H9 (cell line): ENCODE data around the gene ARAP1. TPM values are rescaled to one million over a fixed set of nuclear protein-coding genes. Genes with fewer than 3 reads are reported as not detected.

ENCODE experiments used
- DNase-seq: peaks from one replicate; pipeline ENCODE4 v3.0.0-alpha.2; 2017
- H2AFZ ChIP-seq: one replicate; pipeline ENCODE4 v1.6.1; 2013; ENCODE audit warnings: mild to moderate bottlenecking, low read length, control low read depth, moderate library complexity
- H2AK5ac ChIP-seq: 2 replicates; pipeline ENCODE4 v1.6.1; 2013; ENCODE audit warnings: low read length, control low read depth, mixed read lengths; ENCODE audit not compliant: insufficient read length
- H2BK120ac ChIP-seq: one replicate; pipeline ENCODE4 v1.6.1; 2013; ENCODE audit warnings: low read depth, mild to moderate bottlenecking, low read length, control low read depth, inconsistent platforms; ENCODE audit not compliant: poor library complexity, severe bottlenecking
- H2BK12ac ChIP-seq: 2 replicates; pipeline ENCODE4 v1.6.1; 2013; ENCODE audit warnings: low read length, control low read depth, mixed read lengths, low read depth; ENCODE audit not compliant: insufficient read length
- H2BK15ac ChIP-seq: 2 replicates; pipeline ENCODE4 v1.6.1; 2013; ENCODE audit warnings: low read depth, low read length, control low read depth
- H2BK20ac ChIP-seq: one replicate; pipeline ENCODE4 v1.6.1; 2013; ENCODE audit warnings: low read depth, mild to moderate bottlenecking, low read length, control low read depth, inconsistent platforms; ENCODE audit not compliant: poor library complexity, severe bottlenecking
- H2BK5ac ChIP-seq: 2 replicates; pipeline ENCODE4 v1.6.1; 2013; ENCODE audit warnings: low read length, control low read depth, mixed read lengths; ENCODE audit not compliant: insufficient read length
- H3K14ac ChIP-seq: 2 replicates; pipeline ENCODE4 v1.6.1; 2013; ENCODE audit warnings: low read length, control low read depth; ENCODE audit not compliant: insufficient read depth
- H3K18ac ChIP-seq: 2 replicates; pipeline ENCODE4 v1.6.1; 2013; ENCODE audit warnings: low read depth, mild to moderate bottlenecking, mixed read lengths, low read length, control low read depth; ENCODE audit not compliant: insufficient read length
- H3K23ac ChIP-seq: 2 replicates; pipeline ENCODE4 v1.6.1; 2013; ENCODE audit warnings: low read length, control low read depth, mixed read lengths, low read depth; ENCODE audit not compliant: insufficient read length
- H3K23me2 ChIP-seq: 2 replicates; pipeline ENCODE4 v1.6.1; 2013; ENCODE audit warnings: low read depth, mild to moderate bottlenecking, mixed read lengths, low read length, control low read depth; ENCODE audit not compliant: insufficient read length, poor library complexity, severe bottlenecking
- H3K27ac ChIP-seq: 2 replicates; pipeline ENCODE4 v1.5.1; 2013; ENCODE audit warnings: low read length, control low read depth, mixed read lengths, low read depth; ENCODE audit not compliant: insufficient read length
- H3K27me3 ChIP-seq: 2 replicates; pipeline ENCODE4 v1.6.1; 2013; ENCODE audit warnings: low read length, control low read depth, inconsistent platforms; ENCODE audit not compliant: insufficient read depth
- H3K4ac ChIP-seq: 2 replicates; pipeline ENCODE4 v1.6.1; 2013; ENCODE audit warnings: low read depth, mild to moderate bottlenecking, control low read depth, inconsistent platforms, low read length, moderate library complexity
- H3K4me1 ChIP-seq: 2 replicates; pipeline ENCODE4 v1.6.1; 2013; ENCODE audit warnings: low read length, control low read depth, inconsistent platforms; ENCODE audit not compliant: insufficient read depth
- H3K4me2 ChIP-seq: 2 replicates; pipeline ENCODE4 v1.6.1; 2013; ENCODE audit warnings: low read length, control low read depth, mixed read lengths; ENCODE audit not compliant: insufficient read length, insufficient read depth
- H3K56ac ChIP-seq: 2 replicates; pipeline ENCODE4 v1.6.1; 2013; ENCODE audit warnings: low read depth, mild to moderate bottlenecking, mixed read lengths, low read length, control low read depth; ENCODE audit not compliant: insufficient read length
- H3K79me1 ChIP-seq: 2 replicates; pipeline ENCODE4 v1.6.1; 2013; ENCODE audit warnings: low read depth, mild to moderate bottlenecking, moderate library complexity, low read length, control low read depth, inconsistent platforms; ENCODE audit not compliant: insufficient read depth, poor library complexity, severe bottlenecking
- H3K79me2 ChIP-seq: 2 replicates; pipeline ENCODE4 v1.6.1; 2013; ENCODE audit warnings: low read length, control low read depth, inconsistent platforms; ENCODE audit not compliant: insufficient read depth
- H3K9ac ChIP-seq: 2 replicates; pipeline ENCODE4 v1.6.1; 2013; ENCODE audit warnings: low read length, control low read depth, mixed read lengths; ENCODE audit not compliant: insufficient read length; ENCODE audit errors: extremely low read depth
- H3K9me3 ChIP-seq: one replicate; pipeline ENCODE4 v1.6.1; 2013; ENCODE audit warnings: low read depth, low read length, inconsistent platforms; ENCODE audit not compliant: control insufficient read depth
- H3T11ph ChIP-seq: one replicate; pipeline ENCODE4 v1.6.1; 2013; ENCODE audit warnings: mild to moderate bottlenecking, low read length, control low read depth, inconsistent platforms
- H4K20me1 ChIP-seq: one replicate; pipeline ENCODE4 v1.6.1; 2013; ENCODE audit not compliant: control insufficient read depth, insufficient read length, insufficient read depth
- H4K5ac ChIP-seq: 2 replicates; pipeline ENCODE4 v1.6.1; 2013; ENCODE audit warnings: low read depth, mild to moderate bottlenecking, mixed read lengths, low read length, control low read depth; ENCODE audit not compliant: insufficient read length
- H4K8ac ChIP-seq: replicated peaks from 2 replicates; pipeline ENCODE4 v1.6.1; 2013; ENCODE audit warnings: low read length, control low read depth, mixed read lengths, low read depth; ENCODE audit not compliant: insufficient read length
- H4K91ac ChIP-seq: 2 replicates; pipeline ENCODE4 v1.6.1; 2013; ENCODE audit warnings: low read depth, mild to moderate bottlenecking, moderate library complexity, mixed read lengths, low read length, control low read depth; ENCODE audit not compliant: insufficient read length
- H3K27ac Mint-ChIP-seq, 3 experiments: 2 replicates in 2 of 3; 3 replicates in 1 of 3; pipeline ENCODE4 v1.8.0; 2020 to 2021; ENCODE audit warnings: mixed read lengths in 3 of 3, mild to moderate bottlenecking in 1 of 3, moderate library complexity in 1 of 3
- H3K27me3 Mint-ChIP-seq: 2 replicates; pipeline ENCODE4 v1.8.0; 2021; ENCODE audit warnings: low read depth, mild to moderate bottlenecking, moderate library complexity, mixed read lengths
- H3K36me3 Mint-ChIP-seq, 3 experiments: 2 replicates in 2 of 3; 3 replicates in 1 of 3; pipeline ENCODE4 v1.8.0; 2020 to 2021; ENCODE audit warnings: low read depth in 3 of 3, mixed read lengths in 3 of 3; ENCODE audit not compliant: insufficient read depth in 1 of 3
- H3K4me1 Mint-ChIP-seq, 2 experiments: 2 replicates each; pipeline ENCODE4 v1.8.0; 2020; ENCODE audit warnings: mixed read lengths in 2 of 2
- H3K4me3 Mint-ChIP-seq, 2 experiments: 2 replicates in 1 of 2; 3 replicates in 1 of 2; pipeline ENCODE4 v1.8.0; 2020 to 2021; ENCODE audit warnings: mild to moderate bottlenecking in 2 of 2, mixed read lengths in 2 of 2, moderate library complexity in 1 of 2
- H3K9me3 Mint-ChIP-seq, 2 experiments: 2 replicates in 1 of 2; 3 replicates in 1 of 2; pipeline ENCODE4 v1.8.0; 2020; ENCODE audit warnings: mild to moderate bottlenecking in 2 of 2, mixed read lengths in 2 of 2, moderate library complexity in 1 of 2
- CTCF ChIP-seq: fragments of 200-600 bp; sonication (generic); conservative IDR thresholded peaks from 3 replicates; pipeline ENCODE4 v1.8.0; 2021; ENCODE audit warnings: antibody characterized with exemption, mild to moderate bottlenecking
- WGBS: extraction: QIAGEN DNeasy Blood & Tissue Kit; methylation state at CpG from one replicate; pipeline ENCODE4 v1.1.7; 2013; ENCODE audit warnings: missing lambda C conversion rate, low lambda C conversion rate, mixed read lengths; ENCODE audit not compliant: insufficient read length; ENCODE audit errors: extremely low coverage; 5-methylcytosine and 5-hydroxymethylcytosine counted together
- total RNA-seq: library from RNA; stranded (reverse); gene quantifications from 2 replicates; pipeline ENCODE4 v1.2.1, GENCODE V29; 2021

ARAP1 gene
- total RNA-seq, 1 experiment from 2014 or later = 59.4 TPM

GRCh38 chr11:72725724-72726028, 26.5 kb downstream of the ARAP1 start:
- no peak overlapping the region for H3K4ac ChIP-seq
- no peak overlapping the region for H2BK5ac ChIP-seq
- no peaks in the 10 kb centered on the region for H3K23me2 ChIP-seq
- no peak overlapping the region for H3K9ac ChIP-seq
- H2AK5ac ChIP-seq = no peak overlapping the region
- H3K4me2 ChIP-seq = no peak overlapping the region
- peaks cover 3% of the 10 kb centered on the region for H4K20me1 ChIP-seq
- H4K8ac ChIP-seq = no peak overlapping the region
- no peak for DNase-seq
- TF ChIP-seq CTCF = no peak
- Mint-ChIP-seq H3K36me3 (peaks cover 6 to 10% (median 10%) of the 10 kb centered on the region in 3 experiments; a peak in 5 of 7 replicates), H3K27me3 (no peaks in the 10 kb centered on the region), H3K27ac (peak overlapping the region; percentile 80 to 86 (median 82); a peak in 6 of 7 replicates), H3K9me3 (no peaks in the 10 kb centered on the region; a peak in 1 of 5 replicates), H3K4me1 (peaks cover 28 to 34% of the 10 kb centered on the region in 2 experiments), H3K4me3 (no peak overlapping the region)
- no peak overlapping the region for H3K14ac ChIP-seq
- H3K79me1 ChIP-seq = peaks cover 8% of the 10 kb centered on the region
- no peaks in the 10 kb centered on the region for H3K9me3 ChIP-seq
- no peak overlapping the region for H3K18ac ChIP-seq
- H2BK120ac ChIP-seq = no peak overlapping the region
- H3K56ac ChIP-seq = no peak overlapping the region
- H3K27me3 ChIP-seq = no peaks in the 10 kb centered on the region
- H4K91ac ChIP-seq = no peak overlapping the region
- H2BK12ac ChIP-seq = no peak overlapping the region
- H3K27ac ChIP-seq = no peak overlapping the region
- H2BK20ac ChIP-seq = no peak overlapping the region
- no peak overlapping the region for H3T11ph ChIP-seq
- no CpG with 5 or more reads among the region's 4 CpGs for WGBS
- H3K4me1 ChIP-seq = no peaks in the 10 kb centered on the region; the same call in 1 of the 2 replicates
- H4K5ac ChIP-seq = no peak overlapping the region
- peaks cover 9% of the 10 kb centered on the region; the same call in 1 of the 2 replicates for H3K79me2 ChIP-seq
- no peak overlapping the region for H2BK15ac ChIP-seq
- no peak overlapping the region for H3K23ac ChIP-seq
- H2AFZ ChIP-seq = no peak overlapping the region
